Uterine smooth muscle cell (primary cell): ENCODE results near the gene RACK1. TPM values are rescaled to one million over a fixed set of nuclear protein-coding genes. Genes with fewer than 3 reads are reported as not detected.

Source experiments
- total RNA-seq: library from RNA; depleted of rRNA; stranded (reverse); fragments of >200 nt; gene quantifications from 2 replicates; pipeline ENCODE4 v1.2.3, GENCODE V29; 2014

RACK1 gene
- total RNA-seq = 3,885 and 4,249 TPM in 2 replicates

DNA sequence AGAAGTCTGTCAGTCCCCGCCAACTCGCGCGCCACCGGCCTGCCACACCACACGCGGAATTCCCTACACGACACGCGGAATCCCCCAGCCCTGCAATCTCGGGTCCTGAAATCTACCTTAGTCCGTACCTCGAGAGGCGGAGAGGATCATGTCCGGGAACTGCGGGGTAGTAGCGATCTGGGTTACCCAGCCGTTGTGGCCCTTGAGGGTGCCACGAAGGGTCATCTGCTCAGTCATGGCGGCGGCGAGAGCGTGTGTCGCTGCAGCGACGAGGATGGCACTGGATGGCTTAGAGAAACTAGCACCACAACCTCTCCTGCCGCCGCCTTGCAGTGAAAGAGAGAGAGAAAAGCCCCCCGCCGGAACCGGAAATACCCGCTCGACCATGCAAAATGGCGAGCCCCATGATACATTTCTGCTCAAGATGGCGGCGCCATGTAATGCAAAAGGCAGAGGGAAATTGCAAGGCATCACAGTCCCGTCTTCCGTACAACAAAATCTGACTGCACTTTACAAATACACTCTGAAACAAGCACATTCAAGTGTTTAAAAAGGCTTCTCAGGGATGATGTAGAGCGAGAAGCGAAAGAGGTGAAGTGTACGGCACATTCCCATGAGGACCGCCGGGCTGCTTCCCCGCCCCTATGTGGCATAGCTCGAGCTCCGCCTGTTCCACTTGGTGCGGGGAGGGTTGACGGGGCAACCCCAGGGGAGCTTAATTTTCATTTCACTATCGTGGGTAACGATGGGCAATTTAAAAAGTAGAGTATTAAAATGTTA lies at the start of gene RACK1:
Gene RACK1 (minus strand): TSS at position 343 of the 780 bp plus-strand sequence. CDS start 106 bp downstream, at position 237.

DNA sequence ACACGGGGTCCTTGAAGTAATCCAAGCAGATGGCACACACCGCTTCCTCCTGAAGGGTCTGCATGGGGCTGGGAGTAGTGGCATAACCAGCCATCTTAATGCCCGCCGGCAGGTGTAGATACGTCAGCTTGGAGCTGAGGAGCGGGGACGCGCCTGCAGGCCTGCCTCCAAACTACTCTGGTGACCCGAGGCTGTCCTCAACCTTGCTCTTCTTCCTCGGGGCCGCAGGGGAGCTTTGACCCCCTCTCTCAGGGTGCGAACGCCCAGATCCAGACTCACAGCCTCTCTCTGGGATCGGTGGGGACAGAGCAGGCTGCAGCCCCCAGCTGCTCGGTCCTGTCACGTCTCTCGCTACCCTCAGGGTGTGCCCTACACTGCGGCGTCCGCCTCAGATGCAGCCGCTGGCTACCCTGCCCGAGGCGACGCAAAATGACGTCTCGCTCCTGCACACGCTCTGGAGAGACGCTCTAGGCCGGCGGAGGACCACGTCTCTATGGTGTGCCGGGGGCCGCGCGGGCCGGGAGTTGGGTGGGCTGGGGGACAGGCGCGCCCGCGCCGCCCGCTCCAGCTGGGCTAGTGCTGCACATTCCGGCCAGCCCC lies 17.1 kb upstream of the RACK1 start, which contains the start of gene TRIM52:
Gene TRIM52 (minus strand): TSS at position 424 of the 600 bp plus-strand sequence. CDS start 330 bp downstream, at position 94.

GRCh38 chr5:181223058-181223728 lies 20.5 kb downstream of the RACK1 start, which contains the start of gene TRIM41:
Gene TRIM41, plus strand, starts transcription at chr5:181223281. Its CDS starts 719 bp downstream, at chr5:181224000.

GRCh38 chr5:181204826-181205760 lies 38.6 kb downstream of the RACK1 start, which contains the start of gene TRIM7:
Gene TRIM7, minus strand, starts transcription at chr5:181205196. Its CDS starts 86 bp downstream, at chr5:181205110.

Other genes starting within 250 kb of the RACK1 start
- gene BTNL9, start 203.6 kb downstream of the RACK1 start, total RNA-seq = not detected in 2 replicates
- not detected in 2 replicates for gene OR2V1, start 112.7 kb downstream of the RACK1 start, total RNA-seq
- under 0.01 TPM in 1 of 2 replicates, not detected in the other for gene OR2V2, start 96.3 kb downstream of the RACK1 start, total RNA-seq
- 2.1 and 2.4 TPM in 2 replicates for gene TRIM7, start 38.7 kb downstream of the RACK1 start, total RNA-seq
- 16.6 TPM in 2 replicates for gene TRIM41, start 20.6 kb downstream of the RACK1 start, total RNA-seq
- gene TRIM52, start 17.2 kb upstream of the RACK1 start, total RNA-seq = 7.9 and 8.3 TPM in 2 replicates
- 0.11 TPM in 1 of 2 replicates, not detected in the other for gene OR4F3, start 123.4 kb upstream of the RACK1 start, total RNA-seq